ENCODE results near the gene ZNF543.
A peak's percentile ranks its signal among the peaks of the same experiment; 100 is the strongest.
"Not testable (repeated sequence)": the region's sequence is repeated elsewhere in the genome, so short reads cannot be mapped to it uniquely, and the experiment has no call there.

ZNF543 gene

GRCh38 chr19:57321116-57321515, 844 bp downstream of the ZNF543 start:
- no peak for DNase-seq (ENCODE audit: low read depth in 2 of 2)

- DNase-seq (ENCODE audit: low read depth in 2 of 2), result no peak
Measured at GRCh38 chr19:57321751-57322150, 1.5 kb downstream of the ZNF543 start.

GRCh38 chr19:57324992-57325391, 4.7 kb downstream of the ZNF543 start:
- DNase-seq (ENCODE audit: low read depth in 2 of 2), result no peak

GRCh38 chr19:57327993-57328392, 7.7 kb downstream of the ZNF543 start:
- DNase-seq (ENCODE audit: low read depth in 2 of 2), result no peak

GRCh38 chr19:57334191-57334590, 13.9 kb downstream of the ZNF543 start:
- DNase-seq (ENCODE audit: low read depth in 2 of 2), result no peak

GRCh38 chr19:57338877-57339276, 18.6 kb downstream of the ZNF543 start:
- DNase-seq (ENCODE audit: low read depth in 2 of 2), result no peak

GRCh38 chr19:57342582-57342981, 22.3 kb downstream of the ZNF543 start:
- DNase-seq (ENCODE audit: low read depth in 2 of 2), result no peak

- no peak for DNase-seq (ENCODE audit: low read depth in 2 of 2)
Measured at GRCh38 chr19:57348136-57348535, 27.9 kb downstream of the ZNF543 start.

- DNase-seq (ENCODE audit: low read depth in 2 of 2), result peak; percentile 45 to 59
Measured at GRCh38 chr19:57350877-57351805, 30.9 kb downstream of the ZNF543 start, which contains the start of gene ZNF304. ZNF304 (plus strand) TSS chr19:57351271; CDS start chr19:57351665, 394 bp downstream.

GRCh38 chr19:57351867-57352266, 31.6 kb downstream of the ZNF543 start:
- no peak for DNase-seq (ENCODE audit: low read depth in 2 of 2)

- no peak for DNase-seq (ENCODE audit: low read depth in 2 of 2)
Measured at GRCh38 chr19:57355916-57356315, 35.6 kb downstream of the ZNF543 start.

- DNase-seq (ENCODE audit: low read depth in 2 of 2), result no peak
Measured at GRCh38 chr19:57357406-57357805, 37.1 kb downstream of the ZNF543 start.

GRCh38 chr19:57359300-57359699, 39.0 kb downstream of the ZNF543 start:
- DNase-seq (ENCODE audit: low read depth in 2 of 2), result no peak

- no peak for DNase-seq (ENCODE audit: low read depth in 2 of 2)
Measured at GRCh38 chr19:57362419-57362818, 42.1 kb downstream of the ZNF543 start.

GRCh38 chr19:57362997-57363687, 42.9 kb downstream of the ZNF543 start, which contains the start of the genes TRAPPC2B and ZNF547:
TRAPPC2B (plus strand) TSS chr19:57363551; CDS start chr19:57364834, 1,283 bp downstream.
ZNF547 (plus strand) TSS chr19:57363551; CDS start chr19:57368556, 5,005 bp downstream.
- peak; percentile 92 for DNase-seq (ENCODE audit: low read depth in 2 of 2)

GRCh38 chr19:57363688-57364181, 43.5 kb downstream of the ZNF543 start:
- no peak for DNase-seq (ENCODE audit: low read depth in 2 of 2)

- no peak for DNase-seq (ENCODE audit: low read depth in 2 of 2)
Measured at GRCh38 chr19:57366776-57367175, 46.5 kb downstream of the ZNF543 start.

GRCh38 chr19:57374179-57374578, 53.9 kb downstream of the ZNF543 start:
- DNase-seq (ENCODE audit: low read depth in 2 of 2), result no peak

- DNase-seq (ENCODE audit: low read depth in 2 of 2), result not testable (repeated sequence)
Measured at GRCh38 chr19:57374647-57375046, 54.4 kb downstream of the ZNF543 start.

GRCh38 chr19:57376151-57376550, 55.9 kb downstream of the ZNF543 start:
- DNase-seq (ENCODE audit: low read depth in 2 of 2), result no peak

- DNase-seq (ENCODE audit: low read depth in 2 of 2), result no peak
Measured at GRCh38 chr19:57377498-57378146, 57.4 kb downstream of the ZNF543 start.
